GM12864 (cell line): Measurements from ENCODE around the gene SNX15.
"Not testable (repeated sequence)": the region's sequence is repeated elsewhere in the genome, so short reads cannot be mapped to it uniquely, and the experiment has no call there.

ENCODE experiments used
- DNase-seq: peaks from one replicate; pipeline ENCODE4 v3.0.0-alpha.2; 2011; ENCODE audit warnings: low read depth
- H3K4me3 ChIP-seq: 2 replicates; pipeline ENCODE4 v1.5.1; 2011; ENCODE audit warnings: mild to moderate bottlenecking, low read depth, low read length, control low read depth
- TF ChIP-seq, protein P1 (sequence below): IDR thresholded peaks from 2 replicates; pipeline ENCODE4 v1.5.1; 2011; ENCODE audit warnings: low read depth, mild to moderate bottlenecking, moderate library complexity, low read length, control low read depth, inconsistent platforms; ENCODE audit errors: missing control alignments

Gene SNX15, protein sequence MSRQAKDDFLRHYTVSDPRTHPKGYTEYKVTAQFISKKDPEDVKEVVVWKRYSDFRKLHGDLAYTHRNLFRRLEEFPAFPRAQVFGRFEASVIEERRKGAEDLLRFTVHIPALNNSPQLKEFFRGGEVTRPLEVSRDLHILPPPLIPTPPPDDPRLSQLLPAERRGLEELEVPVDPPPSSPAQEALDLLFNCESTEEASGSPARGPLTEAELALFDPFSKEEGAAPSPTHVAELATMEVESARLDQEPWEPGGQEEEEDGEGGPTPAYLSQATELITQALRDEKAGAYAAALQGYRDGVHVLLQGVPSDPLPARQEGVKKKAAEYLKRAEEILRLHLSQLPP

GRCh38 chr11:65027213-65028067, at the start of gene SNX15:
TSS of gene SNX15 (plus strand) at chr11:65027439. CDS start at chr11:65027538, 99 bp downstream.
- DNase-seq, result peak; percentile 93
- TF ChIP-seq, protein P1, sequence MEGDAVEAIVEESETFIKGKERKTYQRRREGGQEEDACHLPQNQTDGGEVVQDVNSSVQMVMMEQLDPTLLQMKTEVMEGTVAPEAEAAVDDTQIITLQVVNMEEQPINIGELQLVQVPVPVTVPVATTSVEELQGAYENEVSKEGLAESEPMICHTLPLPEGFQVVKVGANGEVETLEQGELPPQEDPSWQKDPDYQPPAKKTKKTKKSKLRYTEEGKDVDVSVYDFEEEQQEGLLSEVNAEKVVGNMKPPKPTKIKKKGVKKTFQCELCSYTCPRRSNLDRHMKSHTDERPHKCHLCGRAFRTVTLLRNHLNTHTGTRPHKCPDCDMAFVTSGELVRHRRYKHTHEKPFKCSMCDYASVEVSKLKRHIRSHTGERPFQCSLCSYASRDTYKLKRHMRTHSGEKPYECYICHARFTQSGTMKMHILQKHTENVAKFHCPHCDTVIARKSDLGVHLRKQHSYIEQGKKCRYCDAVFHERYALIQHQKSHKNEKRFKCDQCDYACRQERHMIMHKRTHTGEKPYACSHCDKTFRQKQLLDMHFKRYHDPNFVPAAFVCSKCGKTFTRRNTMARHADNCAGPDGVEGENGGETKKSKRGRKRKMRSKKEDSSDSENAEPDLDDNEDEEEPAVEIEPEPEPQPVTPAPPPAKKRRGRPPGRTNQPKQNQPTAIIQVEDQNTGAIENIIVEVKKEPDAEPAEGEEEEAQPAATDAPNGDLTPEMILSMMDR, result peak; percentile 36
- H3K4me3 ChIP-seq, result peak within 1 kb of the TSS; percentile 54

DNA sequence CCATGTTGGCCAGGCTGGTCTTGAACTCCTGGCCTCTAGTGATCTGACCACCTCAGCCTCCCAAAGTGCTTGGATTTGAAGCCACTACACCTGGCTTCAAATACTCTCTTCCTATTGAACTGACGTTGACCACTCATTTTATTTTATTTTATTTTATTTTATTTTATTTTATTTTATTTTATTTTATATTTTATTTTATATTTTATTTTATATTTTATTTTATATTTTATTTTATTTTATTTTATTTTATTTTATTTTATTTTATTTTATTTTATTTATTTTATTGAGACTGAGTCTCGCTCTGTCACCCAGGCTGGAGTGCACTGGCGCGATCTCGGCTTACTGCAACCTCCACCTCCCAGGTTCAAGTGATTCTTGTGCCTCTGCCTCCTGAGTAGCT, 43.9 kb upstream of the SNX15 start:
- not testable (repeated sequence) for DNase-seq, H3K4me3 ChIP-seq

DNA sequence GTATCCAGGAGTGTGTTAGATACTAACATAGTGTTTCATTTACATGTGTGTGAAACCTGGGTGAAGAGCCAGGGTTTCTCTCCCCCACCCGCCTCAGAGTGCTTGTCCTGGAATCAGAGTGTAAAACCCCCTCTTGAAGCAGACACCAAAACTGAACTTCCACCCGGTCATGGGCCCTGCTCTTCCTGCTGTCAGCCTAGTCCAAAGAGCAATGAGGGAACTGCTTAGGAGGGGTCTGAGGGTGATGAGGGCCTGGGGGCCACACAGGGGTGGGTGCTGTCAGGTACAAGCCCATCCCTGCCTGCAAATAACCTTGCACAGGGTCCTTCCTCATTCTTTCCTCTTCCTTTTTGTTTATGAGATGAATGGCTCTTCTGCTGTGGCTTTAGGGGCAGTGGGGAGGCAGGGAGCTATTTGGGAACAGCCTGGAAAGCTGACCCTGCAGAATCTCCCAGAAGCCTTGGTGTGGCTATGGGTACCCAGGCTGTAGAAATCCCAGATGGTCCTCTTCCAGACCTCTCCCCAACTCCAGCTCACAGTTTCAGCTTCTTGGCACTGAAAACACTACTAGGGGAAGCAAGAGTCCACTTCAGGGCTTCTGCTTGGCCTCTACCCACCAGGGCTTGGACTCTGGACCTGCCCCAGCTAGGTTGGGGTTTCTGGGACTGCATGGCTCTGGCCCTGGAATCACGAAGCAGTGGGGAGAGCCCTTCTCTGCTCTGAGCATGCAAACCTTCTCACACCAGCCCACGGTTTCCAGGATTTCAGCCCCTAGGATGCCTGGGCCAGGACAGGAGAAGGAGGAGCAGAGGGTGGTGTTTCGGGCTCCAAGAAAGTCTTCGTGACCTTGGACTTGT, 39.0 kb upstream of the SNX15 start:
- no peak for DNase-seq
- H3K4me3 ChIP-seq, result no peak overlapping the region
- TF ChIP-seq, protein P1, result no peak

DNA sequence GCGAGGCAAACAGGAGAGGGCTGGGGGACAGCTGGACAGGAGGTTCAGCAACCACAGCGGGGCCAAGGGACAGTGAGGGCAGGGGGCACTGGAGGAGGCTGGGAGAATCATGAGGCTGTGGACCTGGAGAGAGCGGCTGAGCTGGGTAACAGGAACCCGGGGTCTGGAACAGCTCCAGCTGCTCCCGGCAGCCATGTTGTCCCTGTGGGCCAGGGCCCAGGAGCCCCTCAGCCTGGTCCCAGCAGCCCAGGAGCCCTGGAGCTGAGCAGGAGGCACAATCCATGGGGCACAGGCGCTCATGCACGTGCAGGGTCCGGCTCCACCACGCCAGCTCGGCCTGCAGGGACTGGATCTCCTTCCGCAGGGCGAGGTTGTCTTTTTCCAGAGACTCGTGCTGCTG, 37.8 kb upstream of the SNX15 start:
- TF ChIP-seq, protein P1, result no peak
- no peak overlapping the region for H3K4me3 ChIP-seq
- no peak for DNase-seq

DNA sequence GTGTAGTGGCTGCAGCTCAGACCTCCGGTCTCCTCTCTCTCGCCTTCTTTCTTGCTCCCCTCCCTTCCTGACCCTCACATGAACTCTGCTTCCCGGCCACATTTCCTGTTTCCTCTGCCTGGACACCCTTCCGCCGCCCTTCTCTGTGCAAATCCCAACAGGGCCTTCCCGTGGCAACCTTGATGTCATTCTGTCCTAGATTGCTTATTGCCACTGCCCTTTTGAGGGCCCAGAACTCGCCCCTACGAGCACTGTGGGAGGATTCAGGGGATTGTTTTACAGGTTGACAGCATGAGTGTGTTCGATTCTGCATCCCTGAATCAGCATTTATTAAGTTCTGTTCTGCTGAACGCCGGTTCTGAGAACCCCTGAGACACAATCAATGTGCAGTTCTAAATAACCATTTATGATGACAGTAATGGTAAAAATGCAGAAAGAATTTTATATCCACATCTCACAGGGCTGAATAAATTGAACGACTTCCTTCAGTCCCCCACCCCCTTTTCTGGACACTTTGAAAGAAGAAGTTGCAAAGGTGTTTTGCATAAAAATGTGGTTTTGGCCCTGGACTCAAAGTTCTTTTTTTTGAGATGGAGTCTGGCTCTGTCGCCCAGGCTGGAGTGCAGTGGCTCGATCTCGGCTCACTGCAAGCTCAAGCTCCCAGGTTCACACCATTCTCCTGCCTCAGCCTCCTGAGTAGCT, 36.9 kb upstream of the SNX15 start:
- H3K4me3 ChIP-seq, result no peak overlapping the region
- DNase-seq, result no peak
- TF ChIP-seq, protein P1, result no peak

DNA sequence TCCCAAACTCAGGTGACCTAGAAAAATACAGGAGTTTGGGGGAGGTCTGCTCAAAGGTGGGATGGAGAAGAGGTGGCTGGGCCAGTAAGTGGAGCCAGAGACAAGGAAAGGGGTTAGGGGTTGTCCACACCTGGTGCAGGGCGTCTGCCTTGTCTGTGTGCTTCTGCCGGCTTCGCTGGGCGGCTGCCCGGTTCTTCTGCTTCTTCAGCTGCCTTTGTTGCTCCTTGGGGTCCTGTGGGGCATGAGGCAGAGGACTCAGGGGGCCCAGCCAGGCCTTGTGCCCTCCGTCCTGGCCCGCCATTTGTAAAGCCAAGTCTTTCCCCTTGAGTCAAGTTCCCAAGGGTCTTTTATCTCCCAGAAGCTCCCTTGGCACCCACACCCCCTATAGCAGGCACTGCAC, 32.9 kb upstream of the SNX15 start:
- H3K4me3 ChIP-seq, result no peak overlapping the region
- DNase-seq, result no peak
- TF ChIP-seq, protein P1, result no peak
